Prostate gland (tissue), 2 donors: Measurements from ENCODE around the gene MUL1. TPM values are rescaled to one million over a fixed set of nuclear protein-coding genes. Genes with fewer than 3 reads are reported as not detected.
"Not testable (repeated sequence)": the region's sequence is repeated elsewhere in the genome, so short reads cannot be mapped to it uniquely, and the experiment has no call there.

ENCODE experiments used
- DNase-seq: peaks from one replicate; pipeline ENCODE4 v3.0.0-alpha.2; 2019; ENCODE audit warnings: low spot score
- H3K27ac ChIP-seq, 2 donors: fragments of 200-600 bp; sonication (generic); 2 replicates each; pipeline ENCODE4 v1.5.1; 2017 to 2019
- H3K27me3 ChIP-seq: fragments of 200-600 bp; sonication (generic); replicated peaks from 2 replicates; pipeline ENCODE4 v1.5.1; 2019; ENCODE audit not compliant: insufficient read depth
- H3K36me3 ChIP-seq, 2 donors: fragments of 200-600 bp; sonication (generic); 1 replicate in 1 of 2; 2 replicates in 1 of 2; pipeline versions ENCODE4 v1.5.1 to v1.8.1; 2017 to 2019
- H3K4me1 ChIP-seq: fragments of 200-600 bp; sonication (generic); replicated peaks from 2 replicates; pipeline ENCODE4 v1.5.1; 2019
- H3K4me3 ChIP-seq, 2 donors: fragments of 200-600 bp; sonication (generic); 2 replicates each; pipeline ENCODE4 v1.5.1; 2017 to 2019
- H3K9me3 ChIP-seq: fragments of 200-600 bp; sonication (generic); 2 replicates; pipeline ENCODE4 v1.5.1; 2017
- POLR2A ChIP-seq: fragments of 450-650 bp; IDR thresholded peaks from one replicate; pipeline ENCODE4 v1.6.1; 2016; ENCODE audit warnings: antibody characterized with exemption, mild to moderate bottlenecking
- POLR2AphosphoS5 ChIP-seq: sonication (generic); formaldehyde crosslinking; IDR thresholded peaks from one replicate; pipeline ENCODE4 v1.6.1; 2017; ENCODE audit warnings: antibody characterized with exemption
- WGBS: methylation state at CpG from one replicate; pipeline ENCODE4 v1.1.5; 2018; 5-methylcytosine and 5-hydroxymethylcytosine counted together
- intact Hi-C: fragments of 100-400 bp; cut with DNase I; formaldehyde crosslinking; loops from one replicate; pipeline ENCODE4 v1.14.2; 2022
- total RNA-seq, 2 donors: library from RNA; depleted of rRNA; stranded (reverse); fragments of >200 nt; gene quantifications; one replicate each; pipeline ENCODE4 v1.1.0, GENCODE V29; 2016
- TF ChIP-seq, protein P1 (sequence below), 4 experiments: fragments of 200-600 bp in 2 of 4; fragments of 450-650 bp in 2 of 4; sonication (generic) in 2 of 4; IDR thresholded peaks; 1 replicate in 3 of 4; 2 replicates in 1 of 4; pipeline ENCODE4 v1.5.1; 2016 to 2019; ENCODE audit warnings: antibody characterized with exemption in 4 of 4, mild to moderate bottlenecking in 2 of 4, moderate library complexity in 2 of 4

Gene MUL1
- total RNA-seq, 2 donors from 2014 or later: 30.0 to 37.0 TPM

DNA sequence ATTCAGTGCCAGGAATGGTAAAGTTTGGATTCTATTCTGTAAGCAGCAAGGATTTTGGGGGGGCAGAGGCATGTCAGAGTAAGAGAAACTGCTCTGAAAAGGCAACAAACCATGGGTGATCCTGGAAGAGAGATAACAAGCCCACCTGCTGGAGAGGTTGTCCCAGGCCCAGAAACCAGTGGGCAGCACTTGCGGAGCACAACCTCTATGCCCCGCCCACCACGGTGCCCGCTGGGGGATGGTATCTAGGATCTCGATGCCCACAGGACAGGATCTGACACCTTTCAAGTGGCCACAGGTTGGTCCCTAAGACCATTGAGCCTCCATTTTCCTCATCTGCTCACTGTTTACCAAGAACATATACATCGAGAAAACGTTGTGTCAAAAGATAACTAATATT, 20.3 kb upstream of the MUL1 start:
- Histone ChIP-seq H3K9me3 (no peaks in the 10 kb centered on the region), H3K4me3 (no peak overlapping the region), H3K4me1 (no peaks in the 10 kb centered on the region), H3K36me3 (no peaks in the 10 kb centered on the region), H3K27ac (no peak overlapping the region), H3K27me3 (no peaks in the 10 kb centered on the region)
- no peak for DNase-seq
- WGBS: 46% methylated on average over 7 of the region's 7 CpGs
- TF ChIP-seq POLR2AphosphoS5 (no peak), POLR2A (no peak)
- TF ChIP-seq, protein P1, sequence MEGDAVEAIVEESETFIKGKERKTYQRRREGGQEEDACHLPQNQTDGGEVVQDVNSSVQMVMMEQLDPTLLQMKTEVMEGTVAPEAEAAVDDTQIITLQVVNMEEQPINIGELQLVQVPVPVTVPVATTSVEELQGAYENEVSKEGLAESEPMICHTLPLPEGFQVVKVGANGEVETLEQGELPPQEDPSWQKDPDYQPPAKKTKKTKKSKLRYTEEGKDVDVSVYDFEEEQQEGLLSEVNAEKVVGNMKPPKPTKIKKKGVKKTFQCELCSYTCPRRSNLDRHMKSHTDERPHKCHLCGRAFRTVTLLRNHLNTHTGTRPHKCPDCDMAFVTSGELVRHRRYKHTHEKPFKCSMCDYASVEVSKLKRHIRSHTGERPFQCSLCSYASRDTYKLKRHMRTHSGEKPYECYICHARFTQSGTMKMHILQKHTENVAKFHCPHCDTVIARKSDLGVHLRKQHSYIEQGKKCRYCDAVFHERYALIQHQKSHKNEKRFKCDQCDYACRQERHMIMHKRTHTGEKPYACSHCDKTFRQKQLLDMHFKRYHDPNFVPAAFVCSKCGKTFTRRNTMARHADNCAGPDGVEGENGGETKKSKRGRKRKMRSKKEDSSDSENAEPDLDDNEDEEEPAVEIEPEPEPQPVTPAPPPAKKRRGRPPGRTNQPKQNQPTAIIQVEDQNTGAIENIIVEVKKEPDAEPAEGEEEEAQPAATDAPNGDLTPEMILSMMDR (IDR thresholded peaks at IDR 0.05): no peak
- intact Hi-C loops: no loop called here

DNA sequence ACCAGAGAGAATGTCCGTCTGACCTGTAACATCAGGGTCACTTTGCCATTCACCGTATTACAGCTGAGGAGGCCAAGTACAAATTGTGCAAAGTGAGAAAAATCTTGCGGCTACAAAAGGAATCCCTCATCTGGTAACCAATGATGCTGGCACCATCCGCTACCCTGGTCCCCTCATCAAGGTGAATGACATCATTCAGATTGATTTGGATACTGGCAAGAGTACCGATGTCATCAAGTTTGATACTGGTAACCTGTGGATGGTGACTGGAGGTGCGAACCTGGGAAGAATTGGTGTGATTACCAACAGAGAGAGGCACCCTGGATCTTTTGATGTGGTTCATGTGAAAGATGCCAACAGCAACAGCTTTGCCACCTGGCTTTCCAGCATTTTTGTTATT, 18.3 kb upstream of the MUL1 start:
- Histone ChIP-seq H3K9me3 (no peaks in the 10 kb centered on the region), H3K27ac (no peak overlapping the region), H3K4me1 (no peaks in the 10 kb centered on the region), H3K36me3 (no peaks in the 10 kb centered on the region), H3K4me3 (no peak overlapping the region), H3K27me3 (no peaks in the 10 kb centered on the region)
- intact Hi-C loops: no loop called here
- DNase-seq: no peak
- WGBS: 84% methylated on average over 6 of the region's 6 CpGs
- TF ChIP-seq, protein P1 (IDR thresholded peaks at IDR 0.05): no peak
- TF ChIP-seq POLR2AphosphoS5 (no peak), POLR2A (no peak)

DNA sequence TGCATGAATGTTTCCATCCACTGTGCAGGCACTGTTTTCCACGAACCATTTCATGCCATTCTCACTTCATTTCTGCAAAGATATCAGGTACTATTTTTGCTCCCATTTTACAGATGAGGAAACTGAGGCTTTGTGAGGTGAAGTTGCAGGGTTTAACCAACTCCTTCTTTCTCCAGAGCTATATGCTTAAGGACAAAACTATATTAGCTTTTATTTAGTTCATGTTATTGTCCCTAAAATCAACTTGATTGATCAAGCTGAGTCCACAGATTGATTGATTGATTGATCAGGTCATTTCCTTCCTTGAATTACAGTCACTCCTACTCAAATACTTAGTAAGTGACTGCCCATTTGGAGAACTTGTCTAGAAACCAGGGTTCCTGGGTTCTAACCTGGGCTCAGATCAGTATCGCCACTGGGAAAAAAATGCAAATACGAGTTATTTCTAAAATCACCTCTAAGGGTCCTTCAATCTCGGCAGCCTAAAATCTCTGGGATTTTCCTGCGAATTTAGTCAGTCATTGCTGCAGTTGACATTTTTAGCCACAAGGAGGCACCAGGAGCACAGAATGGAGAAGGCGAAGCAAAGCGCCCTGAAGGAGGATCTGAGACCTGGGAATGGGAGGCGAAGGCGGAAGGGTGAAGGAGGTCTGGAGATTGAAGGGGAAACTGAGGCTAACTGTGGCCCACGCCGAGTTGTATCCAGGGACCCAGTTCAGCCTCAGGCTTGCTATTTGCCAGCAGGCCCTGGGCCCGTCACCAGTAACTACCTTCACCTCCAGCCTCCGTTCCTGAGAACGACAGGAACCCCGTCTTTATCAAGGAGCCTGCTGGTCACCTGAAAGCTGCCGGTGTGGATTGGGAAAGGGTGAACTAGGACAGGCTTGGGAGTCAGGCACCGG, 14.3 kb upstream of the MUL1 start:
- no peaks in the 10 kb centered on the region for H3K4me1 ChIP-seq
- DNase-seq: peak; percentile 71
- TF ChIP-seq, protein P1 (IDR thresholded peaks at IDR 0.05): peak; percentile 63 to 89 (median 83)
- no peak for TF ChIP-seq POLR2A
- peak; percentile 24 for TF ChIP-seq POLR2AphosphoS5
- 20% methylated on average over 17 of the region's 17 CpGs for WGBS
- no peak overlapping the region for H3K27ac ChIP-seq
- H3K4me3 ChIP-seq: no peak overlapping the region
- no peaks in the 10 kb centered on the region for H3K9me3 ChIP-seq
- H3K36me3 ChIP-seq: no peaks in the 10 kb centered on the region
- no peaks in the 10 kb centered on the region for H3K27me3 ChIP-seq
- intact Hi-C loops: loop anchor here (2.0 kb wide), 1 partner anchor 113 kb away; no protein-coding TSS in a partner anchor

DNA sequence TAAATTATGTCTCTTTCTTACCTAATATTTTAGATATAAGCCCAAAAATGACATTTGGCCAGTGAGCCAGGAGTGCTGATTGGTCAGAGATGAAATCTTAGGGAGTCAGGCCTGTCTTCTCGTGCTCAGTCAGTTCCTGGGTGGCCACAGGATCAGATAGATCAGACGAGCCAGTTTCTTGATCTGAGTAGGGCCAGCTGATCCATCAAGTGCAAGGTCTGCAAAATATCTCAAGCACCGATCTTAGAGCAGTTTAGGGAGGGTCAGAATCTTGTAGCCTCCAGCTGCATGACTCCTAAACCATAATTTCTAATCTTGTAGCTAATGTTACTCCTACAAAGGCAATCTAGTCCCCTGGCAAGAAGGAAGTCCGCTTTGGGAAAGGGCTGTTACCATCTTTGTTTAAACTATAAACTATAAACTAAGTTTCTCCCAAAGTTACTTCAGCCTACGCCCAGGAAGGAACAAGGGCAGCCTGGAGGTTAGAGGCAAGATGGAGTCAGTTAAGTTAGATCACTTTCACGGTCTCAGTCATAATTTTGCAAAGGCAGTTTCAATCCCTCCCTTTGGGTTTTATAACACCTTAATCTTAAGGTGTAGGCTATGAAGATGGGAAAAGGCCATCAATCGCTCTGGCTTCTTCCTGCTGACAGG, 11.8 kb upstream of the MUL1 start:
- H3K27ac ChIP-seq, intact Hi-C loops, H3K9me3 ChIP-seq, H3K27me3 ChIP-seq, H3K36me3 ChIP-seq, DNase-seq, H3K4me1 ChIP-seq, H3K4me3 ChIP-seq: not testable (repeated sequence)
- 44% methylated on average over 7 of the region's 7 CpGs for WGBS

DNA sequence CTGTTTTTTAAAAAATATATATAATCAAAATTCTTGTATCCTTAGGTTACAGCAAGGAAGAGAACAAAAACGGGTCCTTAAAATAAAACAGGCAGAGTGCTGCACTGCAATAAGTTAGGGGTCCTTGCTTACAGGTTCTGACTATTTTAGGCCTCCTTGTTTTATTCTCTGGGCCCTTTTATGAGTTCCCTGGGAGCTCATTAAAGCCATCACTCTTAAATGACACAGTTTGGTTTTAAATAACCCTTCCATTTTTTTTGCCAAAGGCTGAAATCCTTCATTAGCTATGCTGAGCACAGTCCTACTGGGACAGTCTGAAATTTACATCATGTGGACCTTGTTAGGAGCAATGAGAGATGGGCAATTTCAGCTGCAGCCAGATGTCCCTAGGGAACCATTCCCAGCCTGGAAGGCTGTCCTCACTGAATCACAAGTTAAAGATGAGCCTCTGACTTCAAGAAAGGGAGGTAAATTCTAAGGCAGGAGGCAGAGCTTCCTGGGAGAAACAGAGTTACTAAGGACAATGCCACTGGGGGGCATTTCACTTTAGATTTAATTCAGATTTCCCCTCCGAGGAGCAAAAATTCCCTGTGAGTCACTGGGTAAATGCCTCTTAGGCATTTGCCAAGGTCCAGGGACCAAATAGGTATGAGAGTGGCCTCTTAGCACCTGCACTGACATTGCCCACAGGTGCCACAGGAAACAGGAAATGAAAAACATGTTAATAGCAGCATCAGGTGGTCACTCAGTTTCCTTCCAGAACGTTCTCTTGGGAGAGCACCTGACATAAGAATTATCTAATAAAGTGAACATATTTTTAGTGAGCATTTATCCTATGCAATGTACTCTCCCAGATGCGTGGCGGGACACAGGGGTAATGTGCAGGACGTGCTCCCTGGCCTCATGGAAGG, 3.8 kb upstream of the MUL1 start:
- 60% methylated on average over 6 of the region's 6 CpGs for WGBS
- H3K4me3 ChIP-seq: no peak overlapping the region
- H3K27me3 ChIP-seq: no peaks in the 10 kb centered on the region
- no peaks in the 10 kb centered on the region for H3K36me3 ChIP-seq
- TF ChIP-seq POLR2A (no peak), POLR2AphosphoS5 (no peak)
- TF ChIP-seq, protein P1 (IDR thresholded peaks at IDR 0.05): no peak
- no peaks in the 10 kb centered on the region for H3K9me3 ChIP-seq
- intact Hi-C loops: no loop called here
- DNase-seq: no peak
- H3K4me1 ChIP-seq: peaks cover 6% of the 10 kb centered on the region
- H3K27ac ChIP-seq: no peak overlapping the region
